LHCN-M2 (cell line): ENCODE results near the gene SYT6. TPM values are rescaled to one million over a fixed set of nuclear protein-coding genes. Genes with fewer than 3 reads are reported as not detected.
A peak's percentile ranks its signal among the peaks of the same experiment; 100 is the strongest.

Experiments used
- DNase-seq: peaks from one replicate; pipeline ENCODE4 v3.0.0-alpha.2; 2012; ENCODE audit warnings: low read depth
- total RNA-seq: library from RNA; depleted of rRNA; stranded (reverse); fragments of >200 nt; gene quantifications from 2 replicates; pipeline ENCODE4 v1.2.3, GENCODE V29; 2014

The SYT6 gene
- total RNA-seq, 1 experiment from 2014 or later, result 1.7 TPM

DNA sequence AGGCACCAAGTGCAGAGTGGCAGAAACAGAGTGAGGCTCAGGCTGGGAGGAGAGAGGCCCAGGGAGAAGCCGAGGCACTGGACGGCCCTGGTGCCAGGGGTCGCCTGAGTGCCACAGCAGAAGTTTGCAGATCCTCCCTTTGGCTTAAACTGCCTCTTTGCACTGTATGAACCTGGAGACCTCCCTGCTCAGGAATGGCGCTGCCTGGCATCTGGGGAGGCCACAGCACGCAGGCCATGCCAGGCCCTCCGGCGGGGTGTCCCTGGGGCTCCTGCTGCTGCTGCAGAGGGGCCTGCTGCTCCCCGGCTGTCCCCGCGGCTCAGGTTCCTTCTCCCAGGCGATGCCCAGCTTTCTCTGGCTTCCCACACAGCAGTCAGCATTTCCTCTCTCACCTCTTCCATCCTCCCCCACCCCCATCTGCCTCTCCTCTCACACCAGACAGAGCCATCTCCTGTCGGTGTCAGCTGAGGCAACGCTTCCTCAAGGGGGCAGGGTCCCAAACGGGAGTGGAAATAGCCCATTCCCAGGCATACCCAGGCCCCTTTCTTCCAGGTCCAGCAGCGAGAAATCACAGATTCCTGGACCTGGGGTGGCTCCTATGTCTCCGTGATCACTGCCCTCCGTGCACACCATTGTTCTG is 35.2 kb downstream of the SYT6 start:
- DNase-seq, result no peak

DNA sequence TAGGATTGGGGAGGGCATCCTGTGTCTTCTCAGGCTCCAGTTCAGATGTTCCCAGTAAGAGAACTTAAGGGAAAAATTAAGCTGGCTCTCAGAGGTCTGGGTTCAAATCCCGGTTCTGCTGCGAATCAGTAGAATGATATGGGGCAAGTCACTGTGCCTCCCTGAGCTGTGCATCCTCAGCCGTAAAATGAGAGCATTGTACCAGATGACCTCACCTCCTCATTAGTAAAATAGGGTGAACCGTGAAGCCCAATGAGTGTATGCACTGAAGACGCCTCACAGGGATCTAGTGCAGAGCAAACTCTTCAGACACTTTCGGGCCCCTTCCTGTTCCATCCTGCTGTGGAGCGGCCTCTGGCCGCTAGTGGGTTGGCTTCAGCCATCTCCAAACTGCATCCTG is 36.0 kb downstream of the SYT6 start:
- no peak for DNase-seq

DNA sequence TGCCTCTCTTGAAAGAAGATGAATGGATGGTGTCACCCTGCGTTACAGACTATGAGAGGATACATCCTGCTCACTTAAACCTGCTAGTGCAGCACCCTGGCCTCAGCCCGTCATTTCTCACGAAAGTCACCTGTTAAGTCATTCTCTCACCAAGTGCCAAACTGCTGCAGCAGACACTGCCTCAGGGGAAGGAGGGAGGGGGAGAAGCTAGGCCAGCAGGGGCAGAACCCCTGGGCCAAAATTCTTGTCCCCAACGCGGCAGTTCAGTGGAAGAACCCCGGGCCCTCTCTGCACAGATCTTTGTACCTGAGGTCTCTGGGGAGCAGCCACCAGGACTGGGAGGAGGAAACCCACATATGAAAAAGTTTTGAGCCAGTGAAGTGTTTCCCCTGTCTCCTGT is 37.6 kb downstream of the SYT6 start:
- DNase-seq, result no peak

DNA sequence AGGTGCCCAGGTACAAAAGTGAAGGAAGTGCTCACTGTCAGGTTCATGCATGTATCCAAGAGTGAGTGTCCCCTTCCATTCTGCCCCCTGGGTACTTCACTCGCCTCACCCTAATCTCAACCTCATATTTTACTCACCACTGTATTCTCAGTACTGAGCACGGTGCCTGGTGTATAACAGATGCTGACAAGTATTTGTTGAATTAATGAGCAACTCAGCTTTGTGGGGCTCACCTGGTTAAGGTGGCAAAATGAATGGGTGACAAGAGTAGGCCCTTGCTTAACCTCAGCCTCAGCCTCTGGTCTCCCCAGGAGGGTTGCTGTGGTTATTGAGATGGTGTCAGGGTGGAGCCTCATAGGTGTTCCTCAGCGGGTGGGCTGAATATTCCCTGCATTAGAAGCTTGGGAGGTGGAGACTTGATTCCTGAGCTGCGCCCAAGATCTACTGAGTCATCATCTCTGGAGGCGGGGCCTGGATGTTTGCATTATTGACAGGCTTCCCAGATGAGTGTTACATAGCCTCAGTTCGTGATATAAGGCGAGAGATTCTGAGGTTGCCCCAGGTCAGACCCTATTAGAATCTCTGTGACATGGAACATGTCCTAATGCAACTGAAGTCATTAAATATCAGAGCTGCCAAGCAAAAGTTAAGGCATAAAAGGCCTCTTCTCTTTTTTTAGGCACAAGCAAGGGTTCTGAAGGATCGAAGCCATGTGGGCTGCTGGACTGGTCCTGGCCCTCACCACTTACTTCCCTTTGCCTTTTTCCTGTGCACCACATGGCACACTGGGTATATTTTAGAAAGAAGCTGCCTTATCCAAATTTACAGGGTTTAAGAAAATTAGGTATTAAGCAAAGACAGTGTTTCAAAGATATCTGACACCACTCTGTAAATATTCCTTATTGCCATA is 39.2 kb downstream of the SYT6 start:
- DNase-seq, result no peak

DNA sequence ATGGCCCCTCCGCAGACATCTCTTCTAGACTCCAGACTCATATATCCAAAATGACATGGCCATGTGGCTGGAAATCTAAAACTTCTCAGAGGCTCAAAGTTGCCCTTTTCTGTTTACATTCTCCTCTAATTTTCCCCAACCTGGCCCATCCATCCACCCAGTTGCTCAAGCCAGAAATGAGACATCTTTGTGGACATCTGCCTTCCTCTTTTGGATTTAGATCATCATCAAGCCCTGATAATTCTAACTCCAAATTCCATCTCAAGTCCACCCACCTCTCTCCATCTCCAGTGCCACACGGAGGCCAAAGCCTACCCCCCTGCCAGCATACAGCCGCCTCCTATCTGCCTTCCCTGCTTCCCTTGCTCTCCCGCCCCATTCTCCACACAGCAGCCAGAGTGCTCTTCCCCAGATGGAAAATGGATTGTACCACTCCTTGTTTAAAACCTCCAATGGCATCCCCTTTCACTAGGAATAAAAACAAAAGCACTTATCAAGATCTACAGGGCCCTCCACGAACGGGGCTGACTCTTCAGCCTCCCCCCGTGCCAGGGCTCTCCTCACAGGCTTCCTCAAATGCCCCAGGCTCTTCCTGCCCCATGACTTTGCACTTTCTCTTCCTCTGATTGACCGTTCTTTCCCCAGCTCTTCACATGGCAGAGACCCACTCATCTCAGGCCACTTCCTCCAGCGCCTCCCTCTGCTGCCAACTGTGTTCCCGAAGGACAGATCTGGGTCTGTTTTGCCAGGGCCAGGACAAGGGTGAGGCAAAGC is 40.1 kb downstream of the SYT6 start:
- DNase-seq, result no peak

DNA sequence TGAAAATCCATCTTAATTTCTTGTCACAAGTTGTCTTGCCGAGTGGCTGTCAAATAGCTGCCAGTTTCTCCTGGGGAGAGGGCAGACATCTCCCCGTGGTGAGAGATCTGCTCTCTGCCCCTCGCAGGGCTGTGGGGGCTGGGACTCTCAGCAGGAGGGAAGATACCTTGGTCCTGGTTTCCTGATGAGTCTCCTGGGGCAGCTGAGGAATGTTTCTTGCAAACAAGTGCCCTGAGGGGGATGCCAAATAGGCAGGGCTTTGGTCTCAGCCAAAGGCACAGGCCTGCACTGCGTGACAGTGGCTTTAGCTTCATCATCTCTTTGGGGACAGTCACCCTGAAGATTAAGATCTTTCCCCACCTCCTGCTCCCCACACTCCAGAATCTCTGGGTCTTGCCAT is 40.9 kb downstream of the SYT6 start:
- DNase-seq, result no peak

DNA sequence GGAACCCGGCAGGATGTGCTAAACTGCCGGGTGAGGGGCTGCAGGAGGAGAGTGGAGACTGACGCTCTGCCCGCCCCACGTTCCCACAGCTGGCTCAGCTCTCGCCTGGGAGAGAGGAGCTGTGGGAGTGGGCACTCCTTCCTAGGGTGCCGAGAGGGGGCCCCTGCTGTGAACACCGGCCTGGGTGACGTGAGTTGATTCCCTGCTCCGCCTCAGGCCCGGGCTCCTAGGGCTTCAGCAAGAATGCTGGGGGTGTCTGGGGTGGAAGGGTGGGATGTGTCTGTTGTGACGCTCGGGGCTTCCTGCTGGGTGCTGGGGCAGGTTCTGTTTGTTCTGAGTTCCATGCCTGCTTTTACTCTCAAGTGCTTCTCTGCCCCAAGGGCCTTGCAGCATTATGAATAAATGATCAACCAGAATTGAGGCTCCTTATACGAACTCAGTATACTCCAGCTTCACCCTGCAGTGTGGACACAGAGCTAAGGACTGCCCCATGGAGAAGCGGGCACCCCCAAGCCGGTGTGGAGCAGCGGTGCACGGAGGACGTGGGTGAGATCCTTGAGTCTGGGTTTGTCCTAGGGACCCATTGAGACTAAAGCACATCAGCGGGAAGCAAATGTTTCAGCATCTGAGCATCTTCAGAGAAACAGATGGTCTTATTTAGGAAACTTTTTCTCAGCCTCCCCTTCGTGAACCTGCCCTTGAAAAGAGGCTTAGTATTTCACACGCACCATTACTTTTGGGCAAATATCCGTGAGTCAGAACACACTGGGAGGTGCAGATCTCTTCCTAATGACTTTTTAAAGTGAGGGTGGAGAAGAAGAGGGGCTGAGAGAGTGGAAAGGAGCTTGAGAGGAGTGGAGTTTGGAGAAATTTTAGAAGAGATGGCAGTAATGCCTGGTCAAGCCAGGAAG is 41.7 kb downstream of the SYT6 start:
- no peak for DNase-seq

DNA sequence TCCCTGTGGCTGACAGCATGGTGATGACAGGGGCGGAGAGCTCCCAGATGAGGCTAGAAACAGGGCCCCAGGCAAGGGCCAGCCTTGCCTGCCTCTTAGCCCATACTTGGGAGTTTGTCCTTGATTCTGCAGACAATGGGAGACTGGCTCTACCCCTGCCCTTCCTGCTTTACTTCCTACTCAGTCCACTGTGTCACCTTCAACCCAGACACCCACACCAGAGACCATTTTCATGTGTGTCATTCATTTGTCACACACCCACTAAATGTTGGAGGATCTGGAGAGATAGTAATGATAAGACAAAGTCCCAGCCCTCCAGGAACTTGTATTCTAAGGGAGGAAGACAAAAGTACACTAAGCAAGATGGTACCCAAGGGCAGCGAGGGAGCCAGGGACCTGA is 43.7 kb downstream of the SYT6 start:
- DNase-seq, result no peak

DNA sequence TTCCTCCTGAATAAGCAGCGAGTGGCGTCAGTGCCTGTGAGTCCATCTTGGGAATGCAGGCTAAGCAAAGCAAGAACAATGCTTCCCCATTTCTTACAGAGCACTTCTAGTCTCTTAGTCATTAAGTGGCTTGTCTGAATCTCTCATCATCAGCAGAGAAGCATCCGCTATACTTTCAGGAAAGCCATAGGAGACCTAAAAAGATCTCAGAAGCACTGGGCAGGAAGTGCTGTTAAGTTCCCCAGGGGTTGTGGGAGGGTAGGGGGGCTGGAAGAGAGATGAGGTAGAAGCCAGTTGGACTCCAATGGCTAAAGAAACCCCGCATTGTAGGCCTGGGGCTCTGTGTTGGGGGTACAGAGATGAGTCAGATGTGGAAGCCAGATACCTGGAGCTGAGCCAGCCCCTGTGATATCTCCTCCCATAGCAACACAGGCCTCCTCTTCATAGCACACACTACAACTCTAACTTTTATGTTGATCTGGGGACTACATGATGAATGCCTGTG is 44.9 kb downstream of the SYT6 start:
- DNase-seq, result no peak

DNA sequence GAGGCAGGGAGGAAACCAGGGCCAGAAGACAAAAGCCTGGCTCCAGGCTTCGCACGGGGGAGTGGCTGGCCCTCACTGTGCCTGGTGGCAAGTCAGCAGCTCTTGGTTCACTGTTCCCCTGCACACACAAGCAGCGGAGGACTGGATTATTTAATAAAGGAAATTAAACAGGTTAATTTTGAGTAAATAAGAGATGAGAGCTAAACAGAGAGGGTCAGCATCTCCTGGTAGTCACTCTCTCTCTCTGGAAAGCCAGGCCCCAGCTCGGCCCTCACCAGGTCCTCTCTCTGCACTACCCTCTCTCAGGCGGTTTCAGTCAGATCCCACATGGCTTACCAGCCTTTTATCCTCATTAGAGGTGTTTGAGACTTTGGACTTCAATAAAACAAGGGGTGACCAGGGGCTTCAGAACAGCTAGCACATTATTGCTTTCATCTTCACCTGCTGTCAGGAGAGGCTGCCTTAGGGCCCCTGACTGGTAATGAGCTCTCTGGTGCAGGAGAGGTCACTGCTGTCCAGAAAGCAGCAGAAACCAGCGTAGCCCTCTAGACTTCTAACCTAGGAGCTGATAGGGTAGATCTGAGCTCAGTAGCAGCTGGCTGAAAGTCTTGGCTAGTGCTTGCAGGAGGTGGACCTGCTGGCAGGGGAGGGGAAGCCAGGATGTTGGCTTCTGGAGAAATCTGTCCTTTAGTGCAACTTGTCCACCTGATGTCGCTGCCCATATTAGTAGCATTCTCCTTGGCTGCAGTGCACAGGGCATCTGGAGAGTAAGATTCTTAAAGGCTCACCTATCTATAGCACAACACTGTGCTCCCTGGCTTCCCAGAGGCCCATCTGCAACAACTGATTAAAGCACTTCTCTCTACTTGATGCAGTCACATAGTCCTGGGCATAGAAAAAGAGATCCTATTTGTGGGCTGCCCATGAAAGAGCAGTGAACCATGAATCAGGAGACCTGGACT is 45.9 kb downstream of the SYT6 start:
- no peak for DNase-seq

DNA sequence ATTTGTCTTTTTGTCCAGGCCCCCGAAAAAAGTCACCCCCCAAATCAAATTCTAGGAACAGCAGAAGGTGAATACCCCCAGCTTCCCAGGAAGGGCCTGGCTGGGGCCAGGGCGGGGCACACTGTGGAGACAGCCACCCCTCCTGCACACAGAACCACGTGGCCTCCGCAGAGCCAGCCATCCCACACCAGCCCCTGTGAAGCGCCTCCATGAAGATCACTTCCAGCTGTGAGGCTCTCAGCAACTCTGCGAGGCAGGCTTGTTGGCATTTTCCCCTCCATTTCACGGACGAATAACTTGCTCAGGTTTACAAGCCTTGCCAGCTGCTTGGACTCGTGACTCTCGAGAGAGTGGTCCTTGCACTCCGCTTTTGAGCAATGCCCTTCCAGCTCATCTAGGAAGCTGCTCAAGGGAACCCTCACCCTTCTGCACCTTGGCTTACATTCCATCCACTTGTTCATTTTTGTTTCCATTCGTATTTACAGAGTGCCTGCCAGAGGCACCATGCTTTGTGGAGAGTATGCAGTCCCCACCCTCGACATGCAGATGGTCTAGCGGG is 48.2 kb downstream of the SYT6 start:
- DNase-seq, result no peak

DNA sequence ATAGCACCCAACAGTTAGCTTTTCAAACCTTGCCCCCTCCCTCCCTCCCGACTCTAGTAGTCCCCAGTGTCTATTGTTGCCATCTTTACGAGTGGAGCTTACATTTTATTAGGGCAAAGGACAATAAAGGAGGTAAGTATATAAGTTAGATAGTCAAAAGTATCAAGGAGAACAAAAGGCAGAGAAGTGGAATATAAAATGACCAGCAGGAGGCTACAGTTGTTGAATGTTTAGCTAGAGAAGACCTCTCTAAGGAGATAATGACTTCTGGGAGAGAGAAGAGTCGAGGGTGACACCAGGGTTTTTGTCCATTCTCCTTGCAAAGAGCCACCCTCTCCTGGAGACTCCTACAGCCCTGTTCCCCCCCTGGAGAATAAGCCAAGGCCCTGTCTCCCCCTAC is 48.7 kb downstream of the SYT6 start:
- DNase-seq, result no peak

DNA sequence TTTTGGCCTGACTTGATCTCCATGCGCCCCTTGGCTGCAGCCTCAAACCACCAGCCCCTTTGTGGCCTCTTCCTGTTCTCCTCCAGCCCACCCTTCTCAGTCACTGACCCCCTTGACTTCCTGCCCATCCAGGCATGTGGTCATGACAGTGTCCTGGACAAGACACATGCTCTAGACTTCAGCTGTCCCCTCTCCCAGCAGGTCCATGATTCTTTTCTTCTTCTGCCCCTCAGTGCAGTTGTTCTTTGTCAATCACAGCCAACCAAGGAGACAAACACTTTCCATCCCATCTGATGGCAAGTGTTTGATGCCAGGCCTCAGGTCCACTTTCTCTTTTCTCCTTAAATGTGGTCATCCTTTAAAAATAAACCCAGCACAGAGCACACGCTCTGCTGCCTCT is 49.7 kb downstream of the SYT6 start:
- DNase-seq, result peak; percentile 22

DNA sequence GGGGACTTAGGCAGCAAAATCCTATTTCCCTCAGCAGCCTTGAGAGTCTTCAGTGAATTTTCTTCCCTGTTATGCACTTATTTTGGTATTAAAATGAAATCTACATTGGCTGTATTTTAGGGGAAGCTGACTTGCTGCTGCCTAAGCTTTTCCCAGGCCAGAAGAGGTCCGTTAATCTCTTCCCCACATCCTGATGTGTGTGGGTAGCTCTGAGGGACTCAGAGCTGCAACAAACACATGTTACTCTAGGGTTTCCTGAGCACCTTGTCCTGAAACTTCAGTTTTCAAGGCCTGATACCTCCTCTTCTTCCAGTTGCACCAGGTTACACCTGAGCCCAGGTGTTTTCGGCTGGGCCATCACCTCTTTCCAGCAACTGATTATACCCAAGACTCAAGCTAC is 51.5 kb downstream of the SYT6 start:
- no peak for DNase-seq

DNA sequence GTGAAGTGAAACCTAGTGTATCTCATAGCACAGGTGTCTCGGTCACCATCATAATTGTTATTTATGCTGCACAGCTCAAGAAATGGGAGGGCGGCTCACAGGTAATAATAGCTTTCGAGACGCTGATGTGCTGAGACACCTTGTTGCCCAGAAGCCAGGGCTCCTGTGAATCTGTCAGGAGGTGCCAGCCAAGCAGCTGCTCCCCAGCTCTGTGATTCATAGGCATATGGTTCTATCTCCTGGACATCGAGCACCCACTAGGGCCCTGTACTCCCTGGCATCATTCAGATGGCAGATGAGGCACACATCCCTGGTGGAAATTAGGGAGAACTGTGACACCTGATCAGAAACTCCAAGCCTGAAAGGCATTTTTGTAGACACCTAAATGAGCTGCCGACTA is 53.5 kb downstream of the SYT6 start:
- DNase-seq, result no peak

DNA sequence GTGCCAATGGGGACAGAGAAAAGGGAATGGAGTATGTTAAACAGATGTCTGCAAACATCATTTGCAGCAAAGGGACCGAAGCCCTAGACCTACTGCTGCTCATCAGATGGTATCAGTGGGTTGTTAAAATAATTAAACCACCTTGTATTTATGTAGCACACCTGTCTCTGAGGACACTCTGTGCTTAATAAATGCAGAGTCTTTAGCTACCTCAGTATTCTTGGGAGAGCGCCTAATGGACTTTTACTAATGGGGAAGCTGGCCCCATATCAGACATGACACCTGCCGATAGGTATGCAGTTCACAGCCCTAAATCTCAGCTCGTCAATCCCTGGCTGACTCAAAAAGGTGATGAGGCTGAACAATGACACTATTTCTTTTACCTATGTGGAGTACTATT is 54.4 kb downstream of the SYT6 start:
- no peak for DNase-seq

DNA sequence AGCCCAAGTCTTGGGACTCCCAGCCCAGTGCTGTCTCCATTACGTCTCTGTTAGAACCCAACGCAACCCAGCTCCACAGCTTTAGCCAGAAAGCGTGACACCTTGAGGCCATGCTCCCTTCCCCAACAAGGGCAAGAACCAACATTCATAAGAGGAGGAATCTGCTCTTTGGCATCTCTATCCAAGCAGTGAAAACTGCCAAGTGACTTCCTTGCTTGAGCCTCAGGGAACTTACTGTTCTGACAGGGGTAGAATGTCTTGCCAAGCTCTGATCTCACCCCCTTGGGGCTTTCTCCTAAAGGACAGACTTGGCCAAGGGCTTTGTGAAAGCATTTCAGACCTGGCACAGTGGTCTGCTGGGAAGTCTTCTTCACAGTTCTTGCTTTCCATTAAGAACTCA is 56.6 kb downstream of the SYT6 start:
- no peak for DNase-seq

DNA sequence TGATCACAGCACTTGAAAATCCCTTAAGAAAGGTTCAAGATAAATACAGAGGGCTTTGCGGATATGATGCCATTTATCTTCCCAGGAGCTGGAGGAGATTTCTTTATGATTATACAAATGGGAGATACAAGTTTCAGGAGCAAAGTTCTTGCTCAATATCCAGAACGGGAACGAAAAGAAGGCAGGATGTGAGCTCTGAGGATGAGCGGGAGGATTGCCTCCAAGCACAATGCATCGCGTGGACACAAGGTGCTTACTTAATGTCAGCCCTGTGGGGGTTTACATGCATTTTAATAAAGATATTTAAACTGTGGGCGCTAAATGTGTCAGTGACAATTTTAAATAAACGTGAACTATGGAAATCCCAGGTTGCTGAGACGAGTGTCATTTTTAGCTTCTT is 59.0 kb downstream of the SYT6 start:
- DNase-seq, result no peak

DNA sequence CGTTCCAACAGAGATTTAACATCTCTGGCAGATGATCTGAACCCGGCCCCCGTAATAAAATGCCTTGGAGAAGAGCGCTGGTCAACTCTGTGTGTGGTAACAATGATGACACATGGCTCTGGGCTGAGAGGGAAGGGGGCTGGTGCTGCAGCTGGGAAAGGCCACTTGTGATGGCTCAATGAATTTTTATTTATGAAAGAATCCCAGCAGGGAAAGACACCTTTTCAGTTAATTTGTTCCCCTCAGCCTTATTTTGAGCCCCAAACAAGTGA is 59.4 kb downstream of the SYT6 start:
- DNase-seq, result peak; percentile 54
